HEK293 (cell line): ENCODE data around the gene KLF16.

Experiments used
- ATF2 ChIP-seq: fragments of 450-650 bp; formaldehyde crosslinking; IDR thresholded peaks from 2 replicates; pipeline ENCODE4 v1.5.1; 2016; ENCODE audit warnings: missing biosample characterization, missing genetic modification characterization, low read depth
- GLIS1 ChIP-seq: fragments of 450-650 bp; formaldehyde crosslinking; IDR thresholded peaks from 2 replicates; pipeline ENCODE4 v1.5.1; 2016; ENCODE audit warnings: missing biosample characterization, missing genetic modification characterization
- HOXC10 ChIP-seq: sonication (generic); formaldehyde crosslinking; IDR thresholded peaks from 2 replicates; pipeline ENCODE4 v1.8.1; 2023; ENCODE audit warnings: mild to moderate bottlenecking, missing genetic modification reagents
- IKZF3 ChIP-seq: fragments of 450-650 bp; IDR thresholded peaks from 2 replicates; pipeline ENCODE4 v1.5.0; 2018; ENCODE audit warnings: missing biosample characterization, mild to moderate bottlenecking, missing genetic modification characterization, moderate library complexity
- MYNN ChIP-seq: fragments of 450-650 bp; formaldehyde crosslinking; IDR thresholded peaks from 2 replicates; pipeline ENCODE4 v1.5.1; 2016; ENCODE audit warnings: missing biosample characterization, missing genetic modification characterization, borderline replicate concordance
- TCF7L2 ChIP-seq: IDR thresholded peaks from 2 replicates; pipeline ENCODE4 v1.6.1; 2011; ENCODE audit warnings: low read depth, mild to moderate bottlenecking, inconsistent platforms, low read length, moderate library complexity, borderline replicate concordance
- ZBTB1 ChIP-seq: fragments of 450-650 bp; formaldehyde crosslinking; IDR thresholded peaks from 2 replicates; pipeline ENCODE4 v1.5.1; 2016; ENCODE audit warnings: missing biosample characterization, missing genetic modification characterization
- ZBTB11 ChIP-seq: fragments of 450-650 bp; formaldehyde crosslinking; conservative IDR thresholded peaks from 2 replicates; pipeline ENCODE4 v1.5.1; 2016; ENCODE audit warnings: low read depth, missing biosample characterization, missing genetic modification characterization
- ZBTB17 ChIP-seq: fragments of 450-650 bp; formaldehyde crosslinking; IDR thresholded peaks from 2 replicates; pipeline ENCODE4 v1.5.1; 2016; ENCODE audit warnings: missing biosample characterization, missing genetic modification characterization
- ZBTB20 ChIP-seq: fragments of 450-650 bp; formaldehyde crosslinking; IDR thresholded peaks from 2 replicates; pipeline ENCODE4 v1.5.1; 2016; ENCODE audit warnings: missing biosample characterization, missing genetic modification characterization
- ZEB2 ChIP-seq: fragments of 450-650 bp; formaldehyde crosslinking; IDR thresholded peaks from 2 replicates; pipeline ENCODE4 v1.5.1; 2016; ENCODE audit warnings: missing biosample characterization, missing genetic modification characterization
- ZFP37 ChIP-seq: fragments of 450-650 bp; formaldehyde crosslinking; IDR thresholded peaks from 2 replicates; pipeline ENCODE4 v1.5.1; 2016; ENCODE audit warnings: missing biosample characterization, missing genetic modification characterization
- ZFP69B ChIP-seq: fragments of 450-650 bp; formaldehyde crosslinking; IDR thresholded peaks from 2 replicates; pipeline ENCODE4 v1.5.1; 2016; ENCODE audit warnings: missing biosample characterization, missing genetic modification characterization
- ZNF184 ChIP-seq: fragments of 450-650 bp; IDR thresholded peaks from 2 replicates; pipeline ENCODE4 v1.5.1; 2018; ENCODE audit warnings: missing biosample characterization, mild to moderate bottlenecking, missing genetic modification characterization
- ZNF19 ChIP-seq: fragments of 450-650 bp; formaldehyde crosslinking; IDR thresholded peaks from 2 replicates; pipeline ENCODE4; 2016; ENCODE audit warnings: missing biosample characterization, missing genetic modification characterization, low read depth
- ZNF223 ChIP-seq: fragments of 450-650 bp; formaldehyde crosslinking; IDR thresholded peaks from 2 replicates; pipeline ENCODE4 v1.5.1; 2016; ENCODE audit warnings: missing biosample characterization, missing genetic modification characterization
- ZNF292 ChIP-seq: fragments of 450-650 bp; formaldehyde crosslinking; IDR thresholded peaks from 2 replicates; pipeline ENCODE4 v1.5.1; 2016; ENCODE audit warnings: low read depth, missing biosample characterization, missing genetic modification characterization, borderline replicate concordance
- ZNF324 ChIP-seq: fragments of 450-650 bp; formaldehyde crosslinking; IDR thresholded peaks from 2 replicates; pipeline ENCODE4 v1.5.1; 2016; ENCODE audit warnings: missing biosample characterization, missing genetic modification characterization
- ZNF362 ChIP-seq: fragments of 450-650 bp; formaldehyde crosslinking; IDR thresholded peaks from 2 replicates; pipeline ENCODE4 v1.5.1; 2016; ENCODE audit warnings: missing biosample characterization, missing genetic modification characterization
- ZNF394 ChIP-seq: fragments of 450-650 bp; formaldehyde crosslinking; IDR thresholded peaks from 2 replicates; pipeline ENCODE4 v1.5.1; 2016; ENCODE audit warnings: missing biosample characterization, missing genetic modification characterization, mild to moderate bottlenecking, moderate library complexity, borderline replicate concordance
- ZNF404 ChIP-seq: fragments of 450-650 bp; formaldehyde crosslinking; IDR thresholded peaks from 2 replicates; pipeline ENCODE4 v1.5.1; 2017; ENCODE audit warnings: missing biosample characterization, missing genetic modification characterization
- ZNF423 ChIP-seq: fragments of 450-650 bp; formaldehyde crosslinking; IDR thresholded peaks from 2 replicates; pipeline ENCODE4 v1.5.1; 2016; ENCODE audit warnings: missing biosample characterization, missing genetic modification characterization
- ZNF521 ChIP-seq: fragments of 450-650 bp; formaldehyde crosslinking; IDR thresholded peaks from 2 replicates; pipeline ENCODE4 v1.5.1; 2017; ENCODE audit warnings: missing biosample characterization, mild to moderate bottlenecking, missing genetic modification characterization
- ZNF529 ChIP-seq: fragments of 450-650 bp; formaldehyde crosslinking; IDR thresholded peaks from 2 replicates; pipeline ENCODE4 v1.5.1; 2017; ENCODE audit warnings: missing genetic modification characterization, missing biosample characterization; ENCODE audit not compliant: insufficient replicate concordance
- ZNF548 ChIP-seq: fragments of 450-650 bp; formaldehyde crosslinking; IDR thresholded peaks from 2 replicates; pipeline ENCODE4 v1.5.1; 2016; ENCODE audit warnings: missing biosample characterization, missing genetic modification characterization
- ZNF585B ChIP-seq: fragments of 450-650 bp; formaldehyde crosslinking; IDR thresholded peaks from 2 replicates; pipeline ENCODE4 v1.5.1; 2016; ENCODE audit warnings: missing biosample characterization, missing genetic modification characterization
- ZNF639 ChIP-seq: fragments of 450-650 bp; formaldehyde crosslinking; IDR thresholded peaks from 2 replicates; pipeline ENCODE4 v1.5.1; 2016; ENCODE audit warnings: missing biosample characterization, missing genetic modification characterization
- ZNF658 ChIP-seq: fragments of 450-650 bp; formaldehyde crosslinking; IDR thresholded peaks from 2 replicates; pipeline ENCODE4; 2016; ENCODE audit warnings: missing biosample characterization, missing genetic modification characterization
- ZNF660 ChIP-seq: fragments of 450-650 bp; IDR thresholded peaks from 2 replicates; pipeline ENCODE4 v1.5.1; 2018; ENCODE audit warnings: missing biosample characterization, mild to moderate bottlenecking, missing genetic modification characterization
- ZNF776 ChIP-seq: fragments of 450-650 bp; formaldehyde crosslinking; IDR thresholded peaks from 2 replicates; pipeline ENCODE4 v1.5.0; 2017; ENCODE audit warnings: missing biosample characterization, missing genetic modification characterization, borderline replicate concordance
- ZNF777 ChIP-seq: fragments of 450-650 bp; formaldehyde crosslinking; IDR thresholded peaks from 2 replicates; pipeline ENCODE4 v1.5.1; 2017; ENCODE audit warnings: missing biosample characterization, missing genetic modification characterization, borderline replicate concordance
- ZNF830 ChIP-seq: fragments of 450-650 bp; IDR thresholded peaks from 2 replicates; pipeline ENCODE4 v1.5.0; 2018; ENCODE audit warnings: missing biosample characterization, missing genetic modification characterization, low read depth, mild to moderate bottlenecking, moderate library complexity
- ZSCAN5A ChIP-seq: fragments of 450-650 bp; formaldehyde crosslinking; IDR thresholded peaks from 2 replicates; pipeline ENCODE4 v1.5.1; 2016; ENCODE audit warnings: missing biosample characterization, missing genetic modification characterization

Gene KLF16

GRCh38 chr19:1863638-1864479, 480 bp upstream of the KLF16 start (continued):
- no peak for TF ChIP-seq ATF2 (tag by site-specific recombination)
- TF ChIP-seq ZNF639 (tag by site-specific recombination): peak; percentile 22; the same call in 1 of the 2 replicates
- no peak for TF ChIP-seq ZNF423 (tag by site-specific recombination)
- TF ChIP-seq GLIS1 (tag by site-specific recombination): peak; percentile 32; the same call in 1 of the 2 replicates
- TF ChIP-seq ZNF830 (tag by site-specific recombination): no peak
- no peak for TF ChIP-seq ZNF362 (tag by site-specific recombination)
- no peak for TF ChIP-seq IKZF3 (tag by site-specific recombination)
- TF ChIP-seq ZBTB17: no peak
- no peak for TF ChIP-seq ZNF521 (tag by site-specific recombination)
- no peak for TF ChIP-seq ZNF324 (tag by site-specific recombination)
- TF ChIP-seq ZNF394 (tag by site-specific recombination): no peak
- TF ChIP-seq ZNF404 (tag by site-specific recombination): no peak
- TF ChIP-seq ZBTB11 (tag by site-specific recombination): peak; percentile 52
- no peak for TF ChIP-seq ZFP37 (tag by site-specific recombination)
- TF ChIP-seq ZFP69B (tag by site-specific recombination): peak; percentile 45; the same call in 1 of the 2 replicates
- TF ChIP-seq ZNF19 (tag by site-specific recombination): no peak
- peak; percentile 87 for TF ChIP-seq ZBTB20
- no peak for TF ChIP-seq ZNF658 (tag by site-specific recombination)
- TF ChIP-seq TCF7L2: no peak
- no peak for TF ChIP-seq ZNF660 (tag by site-specific recombination)
- no peak for TF ChIP-seq ZNF223 (tag by site-specific recombination)
- TF ChIP-seq ZNF529: no peak
- TF ChIP-seq ZNF777 (tag by site-specific recombination): no peak
- TF ChIP-seq ZNF184 (tag by site-specific recombination): no peak
- TF ChIP-seq ZEB2 (tag by site-specific recombination): peak; percentile 81
- TF ChIP-seq ZSCAN5A (tag by site-specific recombination): no peak
- TF ChIP-seq ZNF548: no peak
- TF ChIP-seq HOXC10 (CRISPR knock-in tag): no peak
- no peak for TF ChIP-seq ZBTB1
- TF ChIP-seq MYNN: no peak
- no peak for TF ChIP-seq ZNF585B (tag by site-specific recombination)
- TF ChIP-seq ZNF292 (tag by site-specific recombination): no peak
- TF ChIP-seq ZNF776 (tag by site-specific recombination): no peak
